DND-41 (cell line): Measurements from ENCODE around the gene PDCD4.

ENCODE experiments used
- ATAC-seq: fragments of 200-7000 bp; cut with Tn5 transposase; 3 replicates; pipeline ENCODE4 v1.9.1; 2021; ENCODE audit warnings: low read depth; ENCODE audit not compliant: insufficient read depth
- DNase-seq: peaks from one replicate; pipeline ENCODE4 v3.0.0-alpha.2; 2020
- H2AFZ ChIP-seq: 2 replicates; pipeline ENCODE4 v1.6.0; 2012; ENCODE audit warnings: low read depth, low read length
- H3K27ac ChIP-seq: 2 replicates; pipeline ENCODE4 v1.5.1; 2012; ENCODE audit warnings: low read length, inconsistent platforms
- H3K27me3 ChIP-seq: fragments of 200-600 bp; sonication (generic); 2 replicates; pipeline ENCODE4 v1.6.0; 2012; ENCODE audit warnings: low read length, mild to moderate bottlenecking, inconsistent platforms; ENCODE audit not compliant: insufficient read depth, poor library complexity
- H3K36me3 ChIP-seq: 2 replicates; pipeline ENCODE4 v1.5.1; 2012; ENCODE audit warnings: low read length, inconsistent platforms; ENCODE audit not compliant: insufficient read depth
- H3K4me1 ChIP-seq: 2 replicates; pipeline ENCODE4 v1.5.1; 2012; ENCODE audit warnings: mild to moderate bottlenecking, low read length; ENCODE audit not compliant: insufficient read depth
- H3K4me2 ChIP-seq: 2 replicates; pipeline ENCODE4 v1.6.0; 2012; ENCODE audit warnings: mild to moderate bottlenecking, moderate library complexity, low read length, inconsistent platforms; ENCODE audit not compliant: insufficient read depth
- H3K4me3 ChIP-seq, 2 experiments: fragments of 200-600 bp in 1 of 2; shearing (Covaris generic) in 1 of 2; 2 replicates each; pipeline ENCODE4 v1.5.1; 2012 to 2016; ENCODE audit warnings: inconsistent platforms in 2 of 2, low read length in 2 of 2, mild to moderate bottlenecking in 2 of 2, low read depth in 1 of 2, moderate library complexity in 1 of 2
- H3K79me2 ChIP-seq: 2 replicates; pipeline ENCODE4 v1.6.0; 2012; ENCODE audit warnings: low read length, inconsistent platforms; ENCODE audit not compliant: insufficient read depth
- H3K9ac ChIP-seq: 2 replicates; pipeline ENCODE4 v1.6.0; 2012; ENCODE audit warnings: low read depth, mild to moderate bottlenecking, inconsistent platforms, low read length, moderate library complexity
- H3K9me3 ChIP-seq: 2 replicates; pipeline ENCODE4 v1.5.1; 2012; ENCODE audit warnings: low read length, moderate library complexity, mild to moderate bottlenecking, inconsistent platforms; ENCODE audit not compliant: insufficient read depth, severe bottlenecking
- H4K20me1 ChIP-seq: 2 replicates; pipeline ENCODE4 v1.6.0; 2012; ENCODE audit warnings: low read length; ENCODE audit not compliant: insufficient read depth
- EZH2 ChIP-seq: IDR thresholded peaks from 3 replicates; pipeline ENCODE4 v1.6.1; 2012; ENCODE audit warnings: borderline replicate concordance, low read depth, mild to moderate bottlenecking, moderate library complexity, low read length, inconsistent platforms; ENCODE audit not compliant: severe bottlenecking
- TF ChIP-seq, protein P1 (sequence below): IDR thresholded peaks from 2 replicates; pipeline ENCODE4 v1.5.1; 2012; ENCODE audit warnings: borderline replicate concordance, low read length, moderate library complexity, mild to moderate bottlenecking; ENCODE audit not compliant: poor library complexity, severe bottlenecking; ENCODE audit errors: extremely low read depth

The PDCD4 gene

DNA sequence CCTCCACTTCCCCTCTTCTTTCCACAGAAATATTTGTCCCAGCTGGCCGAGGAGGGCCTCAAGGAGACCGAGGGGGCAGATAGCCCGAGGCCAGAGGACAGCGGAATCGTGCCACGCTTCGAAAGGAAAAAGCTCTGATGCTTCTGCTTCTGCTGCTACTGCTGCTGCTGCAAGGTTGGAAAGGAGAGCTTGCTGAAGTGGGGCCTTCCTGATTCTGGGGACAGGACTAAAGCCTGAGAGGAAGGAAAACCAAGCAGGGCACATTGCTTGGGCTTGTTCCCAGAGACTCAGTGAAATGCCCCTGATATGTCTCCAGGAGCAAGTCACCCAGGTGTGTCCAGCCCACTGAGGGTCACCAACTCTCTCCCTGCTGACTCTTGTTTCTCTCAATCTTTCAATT, 35.9 kb upstream of the PDCD4 start:
- Histone ChIP-seq H3K36me3 (no peaks in the 10 kb centered on the region), H3K4me2 (no peak overlapping the region), H2AFZ (no peak overlapping the region), H3K9me3 (no peaks in the 10 kb centered on the region), H3K4me3 (no peak overlapping the region), H3K4me1 (peaks cover 8% of the 10 kb centered on the region), H3K79me2 (no peaks in the 10 kb centered on the region), H3K9ac (no peak overlapping the region), H3K27ac (no peak overlapping the region), H4K20me1 (no peaks in the 10 kb centered on the region), H3K27me3 (peaks cover 4% of the 10 kb centered on the region)
- TF ChIP-seq, protein P1, sequence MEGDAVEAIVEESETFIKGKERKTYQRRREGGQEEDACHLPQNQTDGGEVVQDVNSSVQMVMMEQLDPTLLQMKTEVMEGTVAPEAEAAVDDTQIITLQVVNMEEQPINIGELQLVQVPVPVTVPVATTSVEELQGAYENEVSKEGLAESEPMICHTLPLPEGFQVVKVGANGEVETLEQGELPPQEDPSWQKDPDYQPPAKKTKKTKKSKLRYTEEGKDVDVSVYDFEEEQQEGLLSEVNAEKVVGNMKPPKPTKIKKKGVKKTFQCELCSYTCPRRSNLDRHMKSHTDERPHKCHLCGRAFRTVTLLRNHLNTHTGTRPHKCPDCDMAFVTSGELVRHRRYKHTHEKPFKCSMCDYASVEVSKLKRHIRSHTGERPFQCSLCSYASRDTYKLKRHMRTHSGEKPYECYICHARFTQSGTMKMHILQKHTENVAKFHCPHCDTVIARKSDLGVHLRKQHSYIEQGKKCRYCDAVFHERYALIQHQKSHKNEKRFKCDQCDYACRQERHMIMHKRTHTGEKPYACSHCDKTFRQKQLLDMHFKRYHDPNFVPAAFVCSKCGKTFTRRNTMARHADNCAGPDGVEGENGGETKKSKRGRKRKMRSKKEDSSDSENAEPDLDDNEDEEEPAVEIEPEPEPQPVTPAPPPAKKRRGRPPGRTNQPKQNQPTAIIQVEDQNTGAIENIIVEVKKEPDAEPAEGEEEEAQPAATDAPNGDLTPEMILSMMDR, result no peak
- no peak for TF ChIP-seq EZH2
- ATAC-seq (no peak), DNase-seq (no peak)

DNA sequence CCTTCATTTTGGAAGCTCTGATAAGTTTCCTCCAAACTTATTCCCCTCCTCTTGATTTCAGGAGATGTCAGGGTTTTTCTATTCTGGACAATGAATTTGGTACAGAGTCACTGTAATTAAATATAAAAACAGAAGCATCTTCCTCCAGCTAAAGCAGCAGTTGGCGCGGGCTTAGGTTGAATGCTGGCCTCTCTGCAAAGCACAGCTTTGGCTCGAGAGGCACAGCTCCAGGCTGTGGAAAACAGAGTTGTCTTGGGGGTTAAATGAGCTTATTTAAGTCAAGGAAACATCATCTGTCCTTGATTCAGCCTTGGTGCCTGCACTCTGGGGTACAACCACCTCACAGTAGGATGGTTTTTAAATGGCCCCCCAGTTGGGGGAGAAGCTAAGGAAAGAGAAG, 35.0 kb upstream of the PDCD4 start:
- ATAC-seq, result no peak

DNA sequence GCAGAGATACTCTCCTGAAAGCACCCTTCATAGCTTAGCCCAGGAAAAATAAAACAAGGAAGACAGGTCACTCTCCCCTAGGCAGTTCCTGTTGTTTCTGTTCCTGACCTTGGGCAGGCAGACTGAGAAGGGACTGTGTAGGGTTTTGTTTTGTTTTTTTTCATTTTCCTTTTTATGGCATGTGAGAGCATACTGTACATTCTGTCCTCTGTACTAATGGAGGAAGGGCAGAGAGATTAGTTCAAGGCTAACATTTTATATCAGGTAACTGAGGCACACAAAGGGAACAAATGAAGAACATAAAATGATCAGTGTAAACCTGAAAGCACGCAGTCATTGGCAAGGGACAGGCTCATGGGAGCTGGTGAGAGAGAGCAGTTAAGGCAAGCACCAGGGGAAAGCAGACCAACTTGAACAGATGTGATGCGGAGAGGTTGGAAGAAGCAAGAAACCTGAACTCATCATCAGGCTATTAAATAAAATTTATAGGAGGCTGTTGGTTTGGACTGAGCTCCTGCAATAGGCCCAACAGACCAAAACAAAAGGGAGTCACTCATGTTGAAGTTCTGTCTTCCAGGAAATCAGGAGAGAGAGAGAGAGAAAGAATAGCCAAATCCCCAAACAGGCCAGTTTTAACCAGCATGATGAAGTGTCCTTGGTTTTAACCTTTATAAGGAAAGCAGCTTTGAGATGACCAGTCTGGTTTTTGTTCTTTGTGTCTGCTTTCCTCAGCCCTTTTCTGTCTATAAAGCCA, 34.1 kb upstream of the PDCD4 start:
- Histone ChIP-seq H3K4me1 (peaks cover 8% of the 10 kb centered on the region), H3K27me3 (peaks cover 4% of the 10 kb centered on the region), H3K36me3 (no peaks in the 10 kb centered on the region), H3K9me3 (no peaks in the 10 kb centered on the region), H3K9ac (no peak overlapping the region), H4K20me1 (no peaks in the 10 kb centered on the region; the same call in 1 of the 2 replicates), H3K79me2 (no peaks in the 10 kb centered on the region), H3K4me2 (no peak overlapping the region), H2AFZ (no peak overlapping the region), H3K27ac (no peak overlapping the region), H3K4me3 (no peak overlapping the region)
- ATAC-seq, result no peak
- TF ChIP-seq EZH2, result no peak
- TF ChIP-seq, protein P1, result no peak
- DNase-seq, result no peak

More for the DNA sequence above, 35.0 kb upstream of the PDCD4 start:
- Histone ChIP-seq H3K27ac (no peak overlapping the region), H4K20me1 (no peaks in the 10 kb centered on the region; the same call in 1 of the 2 replicates), H3K4me1 (peaks cover 8% of the 10 kb centered on the region), H3K36me3 (no peaks in the 10 kb centered on the region), H3K4me2 (no peak overlapping the region), H3K4me3 (no peak overlapping the region), H2AFZ (no peak overlapping the region), H3K27me3 (peaks cover 4% of the 10 kb centered on the region), H3K79me2 (no peaks in the 10 kb centered on the region), H3K9ac (no peak overlapping the region), H3K9me3 (no peaks in the 10 kb centered on the region)
- DNase-seq, result no peak
- TF ChIP-seq EZH2, result no peak
- TF ChIP-seq, protein P1, result no peak
